HG03460 (cell line): ENCODE results near the gene ARMH3.

Experiments used
- ATAC-seq: cut with Tn5 transposase; IDR thresholded peaks from one replicate; pipeline ENCODE4 v1.9.1; 2021; ENCODE audit not compliant: unreplicated experiment

ARMH3 gene

DNA sequence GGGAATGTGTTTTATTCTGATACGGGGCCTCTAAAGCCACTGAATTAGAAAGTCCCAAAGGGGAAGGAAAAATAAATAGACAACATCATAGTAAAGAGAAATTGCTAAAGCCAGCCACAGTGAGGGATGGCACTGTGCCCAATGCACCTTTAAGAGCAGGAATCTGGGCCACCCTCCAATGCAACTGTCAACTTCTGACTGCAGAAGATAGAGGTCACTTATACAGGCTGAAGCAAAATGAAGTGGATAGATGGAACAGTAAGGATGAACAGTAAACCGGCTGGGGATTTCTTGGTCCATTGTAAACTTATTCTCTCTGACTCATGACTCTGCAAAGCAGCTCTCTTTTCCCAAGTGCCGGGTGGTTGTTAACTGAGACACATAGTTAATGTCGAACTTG is 158.3 kb downstream of the ARMH3 start:
- ATAC-seq, result no peak

- no peak for ATAC-seq
Measured at GRCh38 chr10:101896225-101896877, 159.6 kb downstream of the ARMH3 start.

- ATAC-seq, result no peak
Measured at GRCh38 chr10:101895781-101896180, 160.2 kb downstream of the ARMH3 start.

GRCh38 chr10:101894742-101895141 is 161.2 kb downstream of the ARMH3 start:
- no peak for ATAC-seq

- ATAC-seq, result no peak
Measured at GRCh38 chr10:101894266-101894665, 161.7 kb downstream of the ARMH3 start.

- ATAC-seq, result no peak
Measured at GRCh38 chr10:101893510-101894120, 162.4 kb downstream of the ARMH3 start.

- no peak for ATAC-seq
Measured at GRCh38 chr10:101892782-101893391, 163.1 kb downstream of the ARMH3 start.

GRCh38 chr10:101889256-101890210 is 166.4 kb downstream of the ARMH3 start:
- no peak for ATAC-seq

DNA sequence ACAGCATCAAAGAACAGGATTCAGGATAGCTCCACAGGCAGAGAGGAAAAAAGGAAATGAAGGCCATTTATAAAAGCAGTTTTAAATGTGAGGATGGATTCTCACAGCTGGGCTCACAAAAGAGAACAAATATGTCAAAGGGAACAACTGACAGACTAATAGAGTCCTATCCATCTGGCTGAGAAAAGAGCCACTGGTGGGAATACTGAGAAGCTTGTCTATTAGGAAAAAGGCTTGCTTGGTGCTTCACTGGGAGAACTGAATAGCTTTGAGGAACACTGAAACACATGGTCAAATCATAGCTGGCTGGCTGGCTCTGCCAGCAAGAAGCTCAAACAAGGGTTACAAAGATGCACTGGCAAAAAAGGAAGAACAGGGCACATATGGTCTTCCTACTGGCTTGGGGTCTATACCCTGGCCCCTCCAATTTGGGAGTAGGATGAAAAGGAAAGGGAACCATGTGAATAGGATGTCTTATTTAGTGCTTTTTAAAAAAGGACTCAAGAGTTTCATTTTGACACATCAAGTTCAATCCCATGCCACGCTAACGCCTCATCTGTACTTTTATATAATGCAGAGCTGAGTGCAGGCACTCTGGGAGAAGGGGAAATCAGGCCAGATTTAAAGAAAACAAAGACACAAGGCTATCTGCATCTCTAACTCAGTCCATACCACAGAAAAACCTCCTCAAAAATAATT is 167.6 kb downstream of the ARMH3 start:
- ATAC-seq, result no peak

- ATAC-seq, result no peak
Measured at GRCh38 chr10:101887775-101888174, 168.2 kb downstream of the ARMH3 start.

GRCh38 chr10:101886521-101887312 is 169.3 kb downstream of the ARMH3 start:
- ATAC-seq, result no peak

DNA sequence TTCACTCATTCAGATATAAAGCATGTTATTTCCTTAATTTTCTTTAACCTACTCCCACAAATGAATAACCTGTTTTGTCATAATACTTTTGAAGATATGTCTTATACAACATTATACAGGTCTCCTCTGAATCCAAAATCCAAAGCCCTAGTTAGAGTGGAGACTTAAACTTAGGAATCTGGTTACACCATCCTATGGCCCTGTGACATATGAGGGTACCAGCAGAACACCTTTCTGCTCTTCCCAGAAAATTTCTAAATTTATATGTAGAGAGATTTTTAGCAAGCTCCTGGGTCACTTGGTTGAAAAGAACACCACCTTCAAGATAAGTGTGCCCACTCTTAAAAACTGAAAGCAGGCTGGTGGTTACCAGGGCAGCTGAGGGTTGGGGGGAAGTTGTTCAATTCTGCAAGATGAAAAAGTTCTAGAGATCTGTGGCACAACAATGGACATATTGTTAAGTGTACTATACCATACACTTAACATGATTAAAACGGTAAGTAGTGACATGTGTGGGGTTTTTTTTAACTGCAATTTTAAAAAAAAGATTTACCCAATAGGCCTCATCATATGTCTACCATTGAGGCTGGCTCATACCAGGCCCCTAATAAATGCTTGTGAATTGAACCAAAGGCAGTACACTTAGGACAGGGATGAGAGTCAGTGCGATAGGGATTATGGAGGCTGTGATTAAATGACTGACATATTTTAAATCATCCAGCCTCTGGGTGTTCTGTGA is 174.8 kb downstream of the ARMH3 start:
- ATAC-seq, result no peak

GRCh38 chr10:101880232-101880573 is 175.8 kb downstream of the ARMH3 start:
- no peak for ATAC-seq

GRCh38 chr10:101879456-101880231 is 176.3 kb downstream of the ARMH3 start:
- ATAC-seq, result no peak

DNA sequence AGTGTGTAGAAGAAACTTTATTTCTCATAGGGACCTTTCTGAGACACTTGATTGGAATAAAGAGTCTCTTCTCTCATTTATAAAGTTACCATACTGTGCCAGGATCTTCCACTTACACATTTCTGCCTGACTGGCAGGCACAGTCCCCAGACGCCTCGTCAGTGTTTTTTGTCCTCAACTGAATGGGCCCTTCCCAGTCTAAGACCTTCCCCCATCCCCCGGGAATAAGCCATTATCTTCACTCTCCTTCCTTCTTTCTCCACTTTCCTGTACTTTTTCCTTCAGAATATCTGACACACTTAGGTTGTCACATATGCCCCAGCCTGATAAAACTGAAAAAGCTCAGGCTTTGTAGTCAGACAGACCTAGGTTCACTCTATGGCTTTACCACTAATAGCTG is 177.1 kb downstream of the ARMH3 start:
- ATAC-seq, result no peak

GRCh38 chr10:101875068-101875688 is 180.8 kb downstream of the ARMH3 start:
- no peak for ATAC-seq

GRCh38 chr10:101874252-101874651 is 181.7 kb downstream of the ARMH3 start:
- ATAC-seq, result no peak

DNA sequence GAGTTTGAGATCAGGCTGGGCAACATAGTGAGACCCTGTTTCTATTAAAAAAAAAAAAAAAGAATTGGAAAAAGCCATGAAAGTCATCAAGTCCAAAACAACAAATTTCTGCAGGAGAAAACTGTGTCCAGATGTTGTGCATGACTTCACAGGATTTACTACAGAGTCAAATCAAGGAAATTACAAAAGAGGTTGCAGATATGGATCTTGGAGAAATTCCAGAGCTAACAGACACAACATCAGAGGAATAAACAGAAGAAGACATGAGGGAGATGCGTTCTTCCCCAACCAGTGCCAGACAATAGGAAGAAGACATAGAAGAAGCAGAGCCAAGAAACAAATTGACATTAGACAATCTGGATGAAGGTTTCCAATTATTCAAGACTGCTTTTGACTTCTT is 188.0 kb downstream of the ARMH3 start:
- no peak for ATAC-seq
